Right renal cortex interstitium (tissue), 3 donors: ENCODE results near the gene UNC5B. TPM values are rescaled to one million over a fixed set of nuclear protein-coding genes. Genes with fewer than 3 reads are reported as not detected.
A peak's percentile ranks its signal among the peaks of the same experiment; 100 is the strongest.

ENCODE experiments used
- DNase-seq, 3 donors: peaks; one replicate each; pipeline ENCODE4 v3.0.0-alpha.2; 2013; ENCODE audit warnings: low read depth in 3 of 3, low spot score in 2 of 3
- polyA plus RNA-seq, 3 donors: library from polyadenylated mRNA; unstranded; fragments of 120-200 nt; gene quantifications; one replicate each; pipeline ENCODE4 v1.2.1, GENCODE V29; 2013; ENCODE audit not compliant: insufficient read length in 3 of 3

UNC5B gene
- polyA plus RNA-seq, 3 donors, result 48.3 to 65.0 (median 49.0) TPM

GRCh38 chr10:71237843-71238623 is 25.7 kb downstream of the UNC5B start:
- no peak for DNase-seq

- DNase-seq, result no peak
Measured at GRCh38 chr10:71238626-71239025, 26.3 kb downstream of the UNC5B start.

- DNase-seq, result no peak
Measured at GRCh38 chr10:71239131-71239915, 27.0 kb downstream of the UNC5B start.

- no peak for DNase-seq
Measured at GRCh38 chr10:71239946-71240795, 27.8 kb downstream of the UNC5B start.

- no peak for DNase-seq
Measured at GRCh38 chr10:71241114-71241829, 28.9 kb downstream of the UNC5B start.

- no peak for DNase-seq
Measured at GRCh38 chr10:71241830-71242621, 29.7 kb downstream of the UNC5B start.

- no peak for DNase-seq
Measured at GRCh38 chr10:71242622-71243009, 30.2 kb downstream of the UNC5B start.

GRCh38 chr10:71243756-71244395 is 31.5 kb downstream of the UNC5B start:
- DNase-seq, result no peak

GRCh38 chr10:71244431-71245419 is 32.4 kb downstream of the UNC5B start:
- DNase-seq, result peak in 1 of 3 donors; percentile 74

GRCh38 chr10:71245420-71246325 is 33.3 kb downstream of the UNC5B start:
- DNase-seq, result no peak

GRCh38 chr10:71246591-71247413 is 34.4 kb downstream of the UNC5B start:
- DNase-seq, result no peak

GRCh38 chr10:71247414-71247705 is 35.0 kb downstream of the UNC5B start:
- DNase-seq, result no peak

- DNase-seq, result no peak
Measured at GRCh38 chr10:71247804-71248203, 35.4 kb downstream of the UNC5B start.

- no peak for DNase-seq
Measured at GRCh38 chr10:71248210-71248609, 35.8 kb downstream of the UNC5B start.

- DNase-seq, result no peak
Measured at GRCh38 chr10:71249996-71250395, 37.6 kb downstream of the UNC5B start.

- no peak for DNase-seq
Measured at GRCh38 chr10:71250405-71250804, 38.0 kb downstream of the UNC5B start.
